GM18867 (cell line): ENCODE results near the gene LGALS13.
"Not testable (repeated sequence)": the region's sequence is repeated elsewhere in the genome, so short reads cannot be mapped to it uniquely, and the experiment has no call there.

Experiments
- ATAC-seq: cut with Tn5 transposase; IDR thresholded peaks from one replicate; pipeline ENCODE4 v1.9.1; 2021; ENCODE audit warnings: mild to moderate bottlenecking, moderate library complexity; ENCODE audit not compliant: unreplicated experiment

LGALS13 gene

GRCh38 chr19:39613597-39613996, 11.3 kb downstream of the LGALS13 start:
- no peak for ATAC-seq

- ATAC-seq, result no peak
These were observed 15.4 kb downstream of the LGALS13 start for GRCh38 chr19:39617745-39618144.

GRCh38 chr19:39623946-39624345, 21.6 kb downstream of the LGALS13 start:
- ATAC-seq, result no peak

- not testable (repeated sequence) for ATAC-seq
These were observed 25.3 kb downstream of the LGALS13 start for GRCh38 chr19:39627631-39628030.

GRCh38 chr19:39631178-39631577, 28.9 kb downstream of the LGALS13 start:
- no peak for ATAC-seq

- no peak for ATAC-seq
These were observed 29.3 kb downstream of the LGALS13 start for GRCh38 chr19:39631626-39632025.

- no peak for ATAC-seq
These were observed 35.6 kb downstream of the LGALS13 start for GRCh38 chr19:39637891-39638290.

GRCh38 chr19:39641773-39642172, 39.4 kb downstream of the LGALS13 start:
- no peak for ATAC-seq

GRCh38 chr19:39643591-39643990, 41.3 kb downstream of the LGALS13 start:
- ATAC-seq, result no peak

- no peak for ATAC-seq
These were observed 43.6 kb downstream of the LGALS13 start for GRCh38 chr19:39645800-39646411.

GRCh38 chr19:39647918-39648317, 45.6 kb downstream of the LGALS13 start:
- ATAC-seq, result no peak

- ATAC-seq, result no peak
These were observed 53.3 kb downstream of the LGALS13 start, which contains the start of gene LGALS16 for GRCh38 chr19:39655613-39656012. TSS of gene LGALS16 (plus strand) at chr19:39655913. CDS start at chr19:39655962, 49 bp downstream.
